ENCODE data around the gene WDR88.

- TF ChIP-seq GATA3 (IDR thresholded peaks at IDR 0.05; ENCODE audit: low read depth, low read length) (no peak), GATA2 (IDR thresholded peaks at IDR 0.05; ENCODE audit: low read depth, low read length) (no peak)
Measured at GRCh38 chr19:33125929-33126388, 6.0 kb upstream of the WDR88 start.
